NT2/D1 (cell line): ENCODE results near the gene KRTAP10-2.

Source experiments
- SUZ12 ChIP-seq: IDR thresholded peaks from 2 replicates; pipeline ENCODE4 v1.6.1; 2011; ENCODE audit not compliant: insufficient read length, insufficient read depth; ENCODE audit errors: extremely low read depth
- YY1 ChIP-seq: IDR thresholded peaks from 2 replicates; pipeline ENCODE4 v1.6.1; 2011; ENCODE audit not compliant: insufficient read length, insufficient read depth
- ZNF274 ChIP-seq: IDR thresholded peaks from 2 replicates; pipeline ENCODE4 v1.6.1; 2011; ENCODE audit warnings: mild to moderate bottlenecking, low read depth, low read length

DNA sequence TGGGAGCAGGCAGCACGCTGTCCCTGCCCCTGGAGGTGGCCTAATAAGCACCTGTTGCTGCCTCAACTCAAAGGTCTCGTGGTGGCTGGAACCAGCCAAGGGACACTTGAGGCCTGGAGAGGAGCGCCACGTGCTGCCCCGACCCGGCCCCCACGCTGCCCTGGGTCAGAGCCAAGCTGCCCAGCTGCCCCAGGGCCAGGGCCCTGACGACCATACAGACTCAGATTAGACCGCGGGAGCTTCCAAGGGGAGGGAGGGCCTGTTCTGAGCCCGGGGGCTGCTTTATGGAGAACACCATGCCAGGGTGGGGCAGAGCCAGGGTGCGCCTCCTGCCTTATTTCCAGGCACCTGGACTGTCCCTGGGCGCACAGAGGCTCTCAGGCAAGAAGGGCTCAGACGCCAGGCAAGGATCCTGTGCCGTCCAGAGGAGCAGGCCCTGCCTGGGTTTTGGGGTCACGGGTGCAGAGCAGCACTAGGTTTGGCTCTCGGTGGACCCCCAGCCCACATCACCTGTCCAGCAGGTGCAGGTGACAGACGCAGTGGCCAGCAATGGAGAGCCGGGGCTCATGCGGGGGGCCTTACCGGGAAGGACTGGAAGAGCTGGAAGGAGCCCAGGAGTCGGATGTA, 29.9 kb downstream of the KRTAP10-2 start:
- no peak for TF ChIP-seq ZNF274
- no peak for TF ChIP-seq YY1
- TF ChIP-seq SUZ12 = no peak
